K562 (cell line): ENCODE data around the gene IP6K3.

Experiments used
- MEIS2 ChIP-seq: fragments of 450-650 bp; IDR thresholded peaks from 2 replicates; pipeline ENCODE4 v1.6.1; 2014; ENCODE audit warnings: mild to moderate bottlenecking; ENCODE audit not compliant: partially characterized antibody
- POLR2A ChIP-seq: fragments of 450-650 bp; conservative IDR thresholded peaks from 2 replicates; pipeline ENCODE4 v1.6.1; 2016

- TF ChIP-seq POLR2A (no peak), MEIS2 (no peak)
Observed at GRCh38 chr6:33724102-33725023, 22.3 kb downstream of the IP6K3 start.
